H9 (cell line): ENCODE results near the gene GAL3ST1. TPM values are rescaled to one million over a fixed set of nuclear protein-coding genes. Genes with fewer than 3 reads are reported as not detected.
"Not testable (repeated sequence)": the region's sequence is repeated elsewhere in the genome, so short reads cannot be mapped to it uniquely, and the experiment has no call there.

Source experiments
- DNase-seq: peaks from one replicate; pipeline ENCODE4 v3.0.0-alpha.2; 2017
- H2AFZ ChIP-seq: one replicate; pipeline ENCODE4 v1.6.1; 2013; ENCODE audit warnings: mild to moderate bottlenecking, low read length, control low read depth, moderate library complexity
- H2AK5ac ChIP-seq: 2 replicates; pipeline ENCODE4 v1.6.1; 2013; ENCODE audit warnings: low read length, control low read depth, mixed read lengths; ENCODE audit not compliant: insufficient read length
- H2BK120ac ChIP-seq: one replicate; pipeline ENCODE4 v1.6.1; 2013; ENCODE audit warnings: low read depth, mild to moderate bottlenecking, low read length, control low read depth, inconsistent platforms; ENCODE audit not compliant: poor library complexity, severe bottlenecking
- H2BK12ac ChIP-seq: 2 replicates; pipeline ENCODE4 v1.6.1; 2013; ENCODE audit warnings: low read length, control low read depth, mixed read lengths, low read depth; ENCODE audit not compliant: insufficient read length
- H2BK15ac ChIP-seq: 2 replicates; pipeline ENCODE4 v1.6.1; 2013; ENCODE audit warnings: low read depth, low read length, control low read depth
- H2BK20ac ChIP-seq: one replicate; pipeline ENCODE4 v1.6.1; 2013; ENCODE audit warnings: low read depth, mild to moderate bottlenecking, low read length, control low read depth, inconsistent platforms; ENCODE audit not compliant: poor library complexity, severe bottlenecking
- H2BK5ac ChIP-seq: 2 replicates; pipeline ENCODE4 v1.6.1; 2013; ENCODE audit warnings: low read length, control low read depth, mixed read lengths; ENCODE audit not compliant: insufficient read length
- H3K14ac ChIP-seq: 2 replicates; pipeline ENCODE4 v1.6.1; 2013; ENCODE audit warnings: low read length, control low read depth; ENCODE audit not compliant: insufficient read depth
- H3K18ac ChIP-seq: 2 replicates; pipeline ENCODE4 v1.6.1; 2013; ENCODE audit warnings: low read depth, mild to moderate bottlenecking, mixed read lengths, low read length, control low read depth; ENCODE audit not compliant: insufficient read length
- H3K23ac ChIP-seq: 2 replicates; pipeline ENCODE4 v1.6.1; 2013; ENCODE audit warnings: low read length, control low read depth, mixed read lengths, low read depth; ENCODE audit not compliant: insufficient read length
- H3K23me2 ChIP-seq: 2 replicates; pipeline ENCODE4 v1.6.1; 2013; ENCODE audit warnings: low read depth, mild to moderate bottlenecking, mixed read lengths, low read length, control low read depth; ENCODE audit not compliant: insufficient read length, poor library complexity, severe bottlenecking
- H3K27ac ChIP-seq: 2 replicates; pipeline ENCODE4 v1.5.1; 2013; ENCODE audit warnings: low read length, control low read depth, mixed read lengths, low read depth; ENCODE audit not compliant: insufficient read length
- H3K27me3 ChIP-seq: 2 replicates; pipeline ENCODE4 v1.6.1; 2013; ENCODE audit warnings: low read length, control low read depth, inconsistent platforms; ENCODE audit not compliant: insufficient read depth
- H3K4ac ChIP-seq: 2 replicates; pipeline ENCODE4 v1.6.1; 2013; ENCODE audit warnings: low read depth, mild to moderate bottlenecking, control low read depth, inconsistent platforms, low read length, moderate library complexity
- H3K4me1 ChIP-seq: 2 replicates; pipeline ENCODE4 v1.6.1; 2013; ENCODE audit warnings: low read length, control low read depth, inconsistent platforms; ENCODE audit not compliant: insufficient read depth
- H3K4me2 ChIP-seq: 2 replicates; pipeline ENCODE4 v1.6.1; 2013; ENCODE audit warnings: low read length, control low read depth, mixed read lengths; ENCODE audit not compliant: insufficient read length, insufficient read depth
- H3K56ac ChIP-seq: 2 replicates; pipeline ENCODE4 v1.6.1; 2013; ENCODE audit warnings: low read depth, mild to moderate bottlenecking, mixed read lengths, low read length, control low read depth; ENCODE audit not compliant: insufficient read length
- H3K79me1 ChIP-seq: 2 replicates; pipeline ENCODE4 v1.6.1; 2013; ENCODE audit warnings: low read depth, mild to moderate bottlenecking, moderate library complexity, low read length, control low read depth, inconsistent platforms; ENCODE audit not compliant: insufficient read depth, poor library complexity, severe bottlenecking
- H3K79me2 ChIP-seq: 2 replicates; pipeline ENCODE4 v1.6.1; 2013; ENCODE audit warnings: low read length, control low read depth, inconsistent platforms; ENCODE audit not compliant: insufficient read depth
- H3K9ac ChIP-seq: 2 replicates; pipeline ENCODE4 v1.6.1; 2013; ENCODE audit warnings: low read length, control low read depth, mixed read lengths; ENCODE audit not compliant: insufficient read length; ENCODE audit errors: extremely low read depth
- H3K9me3 ChIP-seq: one replicate; pipeline ENCODE4 v1.6.1; 2013; ENCODE audit warnings: low read depth, low read length, inconsistent platforms; ENCODE audit not compliant: control insufficient read depth
- H3T11ph ChIP-seq: one replicate; pipeline ENCODE4 v1.6.1; 2013; ENCODE audit warnings: mild to moderate bottlenecking, low read length, control low read depth, inconsistent platforms
- H4K20me1 ChIP-seq: one replicate; pipeline ENCODE4 v1.6.1; 2013; ENCODE audit not compliant: control insufficient read depth, insufficient read length, insufficient read depth
- H4K5ac ChIP-seq: 2 replicates; pipeline ENCODE4 v1.6.1; 2013; ENCODE audit warnings: low read depth, mild to moderate bottlenecking, mixed read lengths, low read length, control low read depth; ENCODE audit not compliant: insufficient read length
- H4K8ac ChIP-seq: replicated peaks from 2 replicates; pipeline ENCODE4 v1.6.1; 2013; ENCODE audit warnings: low read length, control low read depth, mixed read lengths, low read depth; ENCODE audit not compliant: insufficient read length
- H4K91ac ChIP-seq: 2 replicates; pipeline ENCODE4 v1.6.1; 2013; ENCODE audit warnings: low read depth, mild to moderate bottlenecking, moderate library complexity, mixed read lengths, low read length, control low read depth; ENCODE audit not compliant: insufficient read length
- H3K27ac Mint-ChIP-seq, 3 experiments: 2 replicates in 2 of 3; 3 replicates in 1 of 3; pipeline ENCODE4 v1.8.0; 2020 to 2021; ENCODE audit warnings: mixed read lengths in 3 of 3, mild to moderate bottlenecking in 1 of 3, moderate library complexity in 1 of 3
- H3K27me3 Mint-ChIP-seq: 2 replicates; pipeline ENCODE4 v1.8.0; 2021; ENCODE audit warnings: low read depth, mild to moderate bottlenecking, moderate library complexity, mixed read lengths
- H3K36me3 Mint-ChIP-seq, 3 experiments: 2 replicates in 2 of 3; 3 replicates in 1 of 3; pipeline ENCODE4 v1.8.0; 2020 to 2021; ENCODE audit warnings: low read depth in 3 of 3, mixed read lengths in 3 of 3; ENCODE audit not compliant: insufficient read depth in 1 of 3
- H3K4me1 Mint-ChIP-seq, 2 experiments: 2 replicates each; pipeline ENCODE4 v1.8.0; 2020; ENCODE audit warnings: mixed read lengths in 2 of 2
- H3K4me3 Mint-ChIP-seq, 2 experiments: 2 replicates in 1 of 2; 3 replicates in 1 of 2; pipeline ENCODE4 v1.8.0; 2020 to 2021; ENCODE audit warnings: mild to moderate bottlenecking in 2 of 2, mixed read lengths in 2 of 2, moderate library complexity in 1 of 2
- H3K9me3 Mint-ChIP-seq, 2 experiments: 2 replicates in 1 of 2; 3 replicates in 1 of 2; pipeline ENCODE4 v1.8.0; 2020; ENCODE audit warnings: mild to moderate bottlenecking in 2 of 2, mixed read lengths in 2 of 2, moderate library complexity in 1 of 2
- WGBS: extraction: QIAGEN DNeasy Blood & Tissue Kit; methylation state at CpG from one replicate; pipeline ENCODE4 v1.1.7; 2013; ENCODE audit warnings: missing lambda C conversion rate, low lambda C conversion rate, mixed read lengths; ENCODE audit not compliant: insufficient read length; ENCODE audit errors: extremely low coverage; 5-methylcytosine and 5-hydroxymethylcytosine counted together
- total RNA-seq: library from RNA; stranded (reverse); gene quantifications from 2 replicates; pipeline ENCODE4 v1.2.1, GENCODE V29; 2021
- TF ChIP-seq, protein P1 (sequence below): fragments of 200-600 bp; sonication (generic); conservative IDR thresholded peaks from 3 replicates; pipeline ENCODE4 v1.8.0; 2021; ENCODE audit warnings: antibody characterized with exemption, mild to moderate bottlenecking

GAL3ST1 gene
- total RNA-seq, 1 experiment from 2014 or later: 5.1 TPM

DNA sequence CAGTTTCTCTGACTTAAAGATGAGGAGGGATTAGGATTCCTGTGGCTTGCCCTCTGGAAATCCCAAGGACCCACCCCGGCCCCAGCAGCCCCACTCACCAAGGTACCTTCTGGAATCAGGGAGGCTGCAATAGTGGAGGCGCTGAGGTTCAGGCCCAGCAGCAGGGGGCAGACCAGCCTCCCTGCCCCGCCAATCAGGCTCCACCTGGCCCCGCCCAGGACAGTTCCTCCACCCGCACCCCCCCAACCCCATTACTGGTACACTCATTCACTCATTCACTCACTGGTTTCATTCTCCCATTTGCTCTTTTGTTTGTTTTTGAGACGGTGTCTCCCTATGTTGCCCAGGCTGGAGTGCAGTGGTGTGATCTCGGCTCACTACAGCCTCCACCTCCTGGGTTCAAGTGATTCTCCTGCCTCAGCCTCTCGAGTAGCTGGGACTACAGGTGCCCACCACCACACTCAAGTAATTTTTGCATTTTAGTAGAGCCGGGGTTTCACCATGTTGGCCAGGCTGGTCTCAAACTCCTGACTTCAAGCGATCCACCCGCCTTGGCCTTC is 13.7 kb downstream of the GAL3ST1 start:
- not testable (repeated sequence) for H3K4me2 ChIP-seq, H3K4ac ChIP-seq, H4K20me1 ChIP-seq, H3K18ac ChIP-seq, H3K27me3 ChIP-seq, H3K79me2 ChIP-seq, H3K23ac ChIP-seq, H2BK120ac ChIP-seq, H3K36me3 Mint-ChIP-seq, H3K9me3 ChIP-seq, H3K14ac ChIP-seq, H3K27ac Mint-ChIP-seq, H3K79me1 ChIP-seq, H3K27ac ChIP-seq, H2BK15ac ChIP-seq, H3K56ac ChIP-seq, H2BK5ac ChIP-seq, H2BK12ac ChIP-seq, H3T11ph ChIP-seq, H4K5ac ChIP-seq, H3K9me3 Mint-ChIP-seq, H4K91ac ChIP-seq, H3K27me3 Mint-ChIP-seq, H2AK5ac ChIP-seq, H4K8ac ChIP-seq, H2BK20ac ChIP-seq, H2AFZ ChIP-seq, H3K9ac ChIP-seq, H3K4me1 ChIP-seq, H3K23me2 ChIP-seq
- peak; percentile 52 for DNase-seq
- H3K4me1 Mint-ChIP-seq: peaks cover 26 to 33% of the 10 kb centered on the region in 2 experiments
- TF ChIP-seq, protein P1, sequence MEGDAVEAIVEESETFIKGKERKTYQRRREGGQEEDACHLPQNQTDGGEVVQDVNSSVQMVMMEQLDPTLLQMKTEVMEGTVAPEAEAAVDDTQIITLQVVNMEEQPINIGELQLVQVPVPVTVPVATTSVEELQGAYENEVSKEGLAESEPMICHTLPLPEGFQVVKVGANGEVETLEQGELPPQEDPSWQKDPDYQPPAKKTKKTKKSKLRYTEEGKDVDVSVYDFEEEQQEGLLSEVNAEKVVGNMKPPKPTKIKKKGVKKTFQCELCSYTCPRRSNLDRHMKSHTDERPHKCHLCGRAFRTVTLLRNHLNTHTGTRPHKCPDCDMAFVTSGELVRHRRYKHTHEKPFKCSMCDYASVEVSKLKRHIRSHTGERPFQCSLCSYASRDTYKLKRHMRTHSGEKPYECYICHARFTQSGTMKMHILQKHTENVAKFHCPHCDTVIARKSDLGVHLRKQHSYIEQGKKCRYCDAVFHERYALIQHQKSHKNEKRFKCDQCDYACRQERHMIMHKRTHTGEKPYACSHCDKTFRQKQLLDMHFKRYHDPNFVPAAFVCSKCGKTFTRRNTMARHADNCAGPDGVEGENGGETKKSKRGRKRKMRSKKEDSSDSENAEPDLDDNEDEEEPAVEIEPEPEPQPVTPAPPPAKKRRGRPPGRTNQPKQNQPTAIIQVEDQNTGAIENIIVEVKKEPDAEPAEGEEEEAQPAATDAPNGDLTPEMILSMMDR: peak; percentile 32; the same call in 2 of the 3 replicates
- no CpG with 5 or more reads among the region's 11 CpGs for WGBS
- peak overlapping the region in 1 of 2 experiments; percentile 42; a peak in 1 of 5 replicates for H3K4me3 Mint-ChIP-seq
